ENCODE data around the gene TBC1D12.

DNA sequence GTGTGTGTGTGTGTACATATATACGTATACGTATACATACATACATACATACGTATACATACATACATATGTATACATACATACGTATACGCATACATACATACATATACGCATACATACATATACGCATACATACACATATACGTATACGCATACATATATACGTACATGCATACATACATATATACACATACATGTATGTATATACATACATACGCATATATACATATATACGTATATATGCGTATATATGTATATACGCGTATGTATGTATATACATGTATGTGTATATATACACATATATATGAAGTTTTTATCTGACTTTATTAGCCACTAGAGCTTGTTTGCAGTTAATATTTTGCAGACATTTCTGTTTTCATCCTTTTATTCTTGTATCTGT is 63.3 kb downstream of the TBC1D12 start:
- TF ChIP-seq EZH2 (IDR thresholded peaks at IDR 0.05; ENCODE audit: borderline replicate concordance, low read length): no peak
- TF ChIP-seq, protein P1, sequence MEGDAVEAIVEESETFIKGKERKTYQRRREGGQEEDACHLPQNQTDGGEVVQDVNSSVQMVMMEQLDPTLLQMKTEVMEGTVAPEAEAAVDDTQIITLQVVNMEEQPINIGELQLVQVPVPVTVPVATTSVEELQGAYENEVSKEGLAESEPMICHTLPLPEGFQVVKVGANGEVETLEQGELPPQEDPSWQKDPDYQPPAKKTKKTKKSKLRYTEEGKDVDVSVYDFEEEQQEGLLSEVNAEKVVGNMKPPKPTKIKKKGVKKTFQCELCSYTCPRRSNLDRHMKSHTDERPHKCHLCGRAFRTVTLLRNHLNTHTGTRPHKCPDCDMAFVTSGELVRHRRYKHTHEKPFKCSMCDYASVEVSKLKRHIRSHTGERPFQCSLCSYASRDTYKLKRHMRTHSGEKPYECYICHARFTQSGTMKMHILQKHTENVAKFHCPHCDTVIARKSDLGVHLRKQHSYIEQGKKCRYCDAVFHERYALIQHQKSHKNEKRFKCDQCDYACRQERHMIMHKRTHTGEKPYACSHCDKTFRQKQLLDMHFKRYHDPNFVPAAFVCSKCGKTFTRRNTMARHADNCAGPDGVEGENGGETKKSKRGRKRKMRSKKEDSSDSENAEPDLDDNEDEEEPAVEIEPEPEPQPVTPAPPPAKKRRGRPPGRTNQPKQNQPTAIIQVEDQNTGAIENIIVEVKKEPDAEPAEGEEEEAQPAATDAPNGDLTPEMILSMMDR (IDR thresholded peaks at IDR 0.05; ENCODE audit: low read length): no peak
